Thyroid gland (tissue), 4 donors: ENCODE results near the gene SNCA.

Experiments
- POLR2A ChIP-seq, 2 donors: fragments of 450-650 bp; IDR thresholded peaks; one replicate each; pipeline ENCODE4 v1.6.1; 2017; ENCODE audit warnings: antibody characterized with exemption in 2 of 2, mild to moderate bottlenecking in 2 of 2, moderate library complexity in 1 of 2
- TF ChIP-seq, protein P1 (sequence below), 6 experiments: fragments of 200-600 bp in 3 of 6; fragments of 450-650 bp in 3 of 6; sonication (generic) in 3 of 6; IDR thresholded peaks; one replicate each; pipeline ENCODE4 v1.5.1; 2016 to 2019; ENCODE audit warnings: antibody characterized with exemption in 6 of 6, mild to moderate bottlenecking in 2 of 6, inconsistent platforms in 1 of 6, moderate library complexity in 1 of 6

- TF ChIP-seq, protein P1, sequence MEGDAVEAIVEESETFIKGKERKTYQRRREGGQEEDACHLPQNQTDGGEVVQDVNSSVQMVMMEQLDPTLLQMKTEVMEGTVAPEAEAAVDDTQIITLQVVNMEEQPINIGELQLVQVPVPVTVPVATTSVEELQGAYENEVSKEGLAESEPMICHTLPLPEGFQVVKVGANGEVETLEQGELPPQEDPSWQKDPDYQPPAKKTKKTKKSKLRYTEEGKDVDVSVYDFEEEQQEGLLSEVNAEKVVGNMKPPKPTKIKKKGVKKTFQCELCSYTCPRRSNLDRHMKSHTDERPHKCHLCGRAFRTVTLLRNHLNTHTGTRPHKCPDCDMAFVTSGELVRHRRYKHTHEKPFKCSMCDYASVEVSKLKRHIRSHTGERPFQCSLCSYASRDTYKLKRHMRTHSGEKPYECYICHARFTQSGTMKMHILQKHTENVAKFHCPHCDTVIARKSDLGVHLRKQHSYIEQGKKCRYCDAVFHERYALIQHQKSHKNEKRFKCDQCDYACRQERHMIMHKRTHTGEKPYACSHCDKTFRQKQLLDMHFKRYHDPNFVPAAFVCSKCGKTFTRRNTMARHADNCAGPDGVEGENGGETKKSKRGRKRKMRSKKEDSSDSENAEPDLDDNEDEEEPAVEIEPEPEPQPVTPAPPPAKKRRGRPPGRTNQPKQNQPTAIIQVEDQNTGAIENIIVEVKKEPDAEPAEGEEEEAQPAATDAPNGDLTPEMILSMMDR (IDR thresholded peaks at IDR 0.05), result no peak
- TF ChIP-seq POLR2A (IDR thresholded peaks at IDR 0.05), result no peak
Measured at GRCh38 chr4:89685690-89686089, 151.3 kb downstream of the SNCA start.
